GM20431 (cell line): ENCODE measurements around the gene LRRC3.
"Not testable (repeated sequence)": the region's sequence is repeated elsewhere in the genome, so short reads cannot be mapped to it uniquely, and the experiment has no call there.

Source experiments
- in situ Hi-C: fragments of 300-500 bp; cut with MseI, MboI; formaldehyde crosslinking; loops from one replicate; pipeline ENCODE4 v1.15.0; 2020; ENCODE audit warnings: low sequenced_read_pairs; ENCODE audit not compliant: unreplicated experiment

Gene LRRC3

GRCh38 chr21:44454747-44455523, at the start of gene LRRC3:
LRRC3 (plus strand) TSS chr21:44455510; CDS start chr21:44456645, 1,135 bp downstream.
- in situ Hi-C loops = no loop called here

DNA sequence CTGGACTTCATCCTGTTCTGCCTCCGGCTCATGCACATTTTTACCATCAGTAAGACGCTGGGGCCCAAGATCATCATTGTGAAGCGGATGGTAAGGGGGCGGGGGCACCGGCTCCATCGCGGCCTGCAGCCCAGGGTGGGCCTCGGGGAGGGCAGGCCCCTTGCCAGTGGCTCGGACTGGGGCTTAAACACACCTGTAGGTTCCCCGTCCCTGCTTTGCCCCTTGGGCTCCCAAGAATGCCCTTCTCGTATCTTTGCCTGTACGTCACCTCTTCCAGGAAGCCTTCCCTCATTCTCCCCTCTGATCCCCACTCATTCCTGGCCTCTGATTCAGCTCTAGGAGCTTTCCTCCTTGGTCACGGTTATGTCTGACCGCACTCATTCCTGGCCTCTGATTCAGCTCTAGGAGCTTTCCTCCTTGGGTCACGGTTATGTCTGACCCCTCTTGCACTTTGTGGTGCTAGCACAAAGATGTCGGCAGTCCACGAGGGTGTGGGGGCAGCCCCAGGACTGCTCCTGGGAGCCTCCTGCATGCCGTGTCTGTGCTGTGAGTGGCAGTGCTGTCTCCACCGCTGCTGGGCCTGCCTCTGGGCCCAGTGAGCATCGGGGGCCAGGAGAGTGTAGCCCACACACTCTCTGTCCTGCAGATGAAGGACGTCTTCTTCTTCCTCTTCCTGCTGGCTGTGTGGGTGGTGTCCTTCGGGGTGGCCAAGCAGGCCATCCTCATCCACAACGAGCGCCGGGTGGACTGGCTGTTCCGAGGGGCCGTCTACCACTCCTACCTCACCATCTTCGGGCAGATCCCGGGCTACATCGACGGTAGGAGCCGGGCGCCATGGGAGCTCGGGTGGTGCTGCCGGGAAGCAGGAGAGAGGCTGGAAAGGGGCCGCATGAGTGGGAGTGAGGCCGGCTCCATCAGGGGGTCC, 49.1 kb upstream of the LRRC3 start:
- in situ Hi-C loops = no loop called here

DNA sequence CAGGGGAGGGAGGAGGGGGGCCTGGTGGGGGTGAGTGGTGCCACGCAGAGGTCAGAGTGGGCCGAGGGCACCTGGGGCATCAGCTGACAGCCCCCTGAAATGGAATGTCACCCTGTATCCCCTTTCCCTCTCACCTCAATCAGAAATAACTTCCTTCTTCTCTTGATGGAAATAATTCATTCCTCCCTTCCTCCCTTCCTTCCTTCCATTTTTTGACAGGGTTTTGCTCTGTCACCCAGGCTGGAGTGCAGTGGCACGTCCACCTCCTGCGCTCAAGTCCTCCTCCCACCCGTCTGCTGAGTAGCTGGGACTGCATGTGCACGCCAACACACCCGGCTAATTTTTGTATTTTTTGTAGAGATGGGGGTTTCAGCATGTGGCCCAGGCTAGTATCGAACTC, 48.4 kb upstream of the LRRC3 start:
- in situ Hi-C loops = no loop called here

DNA sequence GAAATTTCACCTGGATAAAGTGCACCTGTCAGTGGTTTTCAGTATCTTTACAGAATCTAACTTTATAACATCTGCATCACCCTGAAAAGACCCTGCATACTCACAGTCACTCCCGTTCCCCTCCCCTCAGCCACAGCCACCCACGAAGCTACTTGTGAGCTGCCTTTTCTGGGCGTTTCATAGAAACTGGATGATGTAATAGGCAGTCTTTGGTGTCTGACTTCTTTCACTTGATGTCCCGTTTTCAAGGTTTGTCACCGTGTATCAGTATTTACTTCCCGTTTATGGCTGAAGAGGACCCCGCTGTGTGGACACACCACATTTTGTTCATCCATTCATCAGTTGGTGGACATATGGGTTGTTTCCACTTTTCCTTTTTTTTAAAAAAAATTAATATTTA, 47.8 kb upstream of the LRRC3 start:
- in situ Hi-C loops = no loop called here

GRCh38 chr21:44408226-44408625, 47.1 kb upstream of the LRRC3 start:
- in situ Hi-C loops = no loop called here

GRCh38 chr21:44413566-44414290, 41.6 kb upstream of the LRRC3 start:
- in situ Hi-C loops = no loop called here

GRCh38 chr21:44414291-44415072, 40.8 kb upstream of the LRRC3 start:
- in situ Hi-C loops = no loop called here

DNA sequence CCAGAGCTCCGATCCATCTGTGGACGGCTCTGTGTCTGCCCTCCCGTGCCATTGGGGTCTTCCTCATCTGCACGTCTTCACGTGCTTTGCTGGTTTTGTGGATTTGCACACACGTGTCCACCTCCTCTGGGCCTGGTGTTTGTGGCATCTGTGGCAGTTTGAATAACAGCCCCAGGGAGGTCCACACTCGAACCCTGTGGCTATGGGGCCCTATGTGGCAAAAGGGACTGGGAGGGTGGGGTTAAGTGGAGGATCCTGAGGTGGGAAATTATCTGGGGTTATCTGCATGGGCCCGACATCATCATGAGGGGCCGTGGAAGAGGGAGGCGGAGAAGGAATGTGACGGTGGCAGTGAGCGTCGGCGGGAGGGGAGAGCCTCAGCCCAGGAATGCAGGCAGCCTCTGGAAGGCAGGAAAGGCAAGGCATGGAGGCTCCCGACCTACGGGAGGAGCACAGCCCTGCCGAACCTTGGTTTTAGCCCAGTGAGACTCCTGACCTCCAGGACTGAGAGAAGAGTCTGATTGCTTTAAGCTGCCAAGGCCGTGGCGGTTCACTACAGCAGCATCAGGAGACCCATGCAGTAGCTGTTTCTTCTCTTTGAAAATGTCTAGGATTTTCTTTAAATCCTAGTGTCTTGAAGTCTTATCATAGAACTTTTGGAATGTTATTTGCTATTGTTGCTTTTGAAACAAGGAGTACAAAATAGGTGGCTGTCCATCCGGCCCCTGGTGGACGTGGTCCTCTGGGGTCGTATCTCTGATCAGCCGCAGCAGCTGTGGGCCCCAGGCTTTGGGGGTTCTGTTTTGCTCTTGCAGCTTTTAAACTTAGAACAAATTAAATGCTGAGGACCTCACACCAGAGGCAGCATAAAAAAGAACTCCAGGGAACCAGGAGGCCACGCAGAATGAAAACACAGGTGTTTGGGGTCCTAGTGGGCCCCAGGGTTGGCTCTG, 40.0 kb upstream of the LRRC3 start:
- in situ Hi-C loops = no loop called here

DNA sequence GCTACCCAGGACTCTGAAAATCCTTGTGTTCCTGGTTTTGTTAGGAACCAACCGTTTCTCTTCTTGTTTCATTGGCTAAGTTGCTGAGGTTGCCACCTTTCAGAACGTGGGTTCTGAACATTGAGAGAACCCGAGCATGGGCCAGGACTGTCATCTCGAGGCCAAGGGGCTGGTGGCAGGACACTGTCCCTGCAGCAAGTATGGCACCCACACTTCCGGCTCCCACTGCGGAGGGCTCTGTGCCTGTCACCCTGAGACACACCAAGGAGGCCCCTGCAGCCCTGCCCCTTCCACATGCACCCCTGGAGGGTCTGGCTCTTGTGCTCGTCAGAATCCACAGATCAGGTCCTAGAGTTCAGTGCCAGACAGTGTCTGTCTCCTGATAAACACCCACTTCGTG, 39.1 kb upstream of the LRRC3 start:
- in situ Hi-C loops = no loop called here

DNA sequence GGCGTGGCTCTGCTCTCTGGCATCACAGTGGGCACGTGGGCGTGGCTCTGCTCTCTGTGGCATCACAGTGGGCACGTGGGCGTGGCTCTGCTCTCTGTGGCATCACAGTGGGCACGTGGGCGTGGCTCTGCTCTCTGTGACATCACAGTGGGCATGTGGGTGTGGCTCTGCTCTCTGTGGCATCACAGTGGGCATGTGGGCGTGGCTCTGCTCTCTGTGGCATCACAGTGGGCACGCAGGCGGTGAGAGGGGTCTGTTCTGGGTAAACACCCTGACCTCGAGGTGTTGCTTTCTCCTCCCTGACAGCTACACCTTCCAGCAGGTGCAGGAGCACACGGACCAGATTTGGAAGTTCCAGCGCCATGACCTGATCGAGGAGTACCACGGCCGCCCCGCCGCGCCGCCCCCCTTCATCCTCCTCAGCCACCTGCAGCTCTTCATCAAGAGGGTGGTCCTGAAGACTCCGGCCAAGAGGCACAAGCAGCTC, 37.6 kb upstream of the LRRC3 start:
- in situ Hi-C loops = not testable (repeated sequence)

DNA sequence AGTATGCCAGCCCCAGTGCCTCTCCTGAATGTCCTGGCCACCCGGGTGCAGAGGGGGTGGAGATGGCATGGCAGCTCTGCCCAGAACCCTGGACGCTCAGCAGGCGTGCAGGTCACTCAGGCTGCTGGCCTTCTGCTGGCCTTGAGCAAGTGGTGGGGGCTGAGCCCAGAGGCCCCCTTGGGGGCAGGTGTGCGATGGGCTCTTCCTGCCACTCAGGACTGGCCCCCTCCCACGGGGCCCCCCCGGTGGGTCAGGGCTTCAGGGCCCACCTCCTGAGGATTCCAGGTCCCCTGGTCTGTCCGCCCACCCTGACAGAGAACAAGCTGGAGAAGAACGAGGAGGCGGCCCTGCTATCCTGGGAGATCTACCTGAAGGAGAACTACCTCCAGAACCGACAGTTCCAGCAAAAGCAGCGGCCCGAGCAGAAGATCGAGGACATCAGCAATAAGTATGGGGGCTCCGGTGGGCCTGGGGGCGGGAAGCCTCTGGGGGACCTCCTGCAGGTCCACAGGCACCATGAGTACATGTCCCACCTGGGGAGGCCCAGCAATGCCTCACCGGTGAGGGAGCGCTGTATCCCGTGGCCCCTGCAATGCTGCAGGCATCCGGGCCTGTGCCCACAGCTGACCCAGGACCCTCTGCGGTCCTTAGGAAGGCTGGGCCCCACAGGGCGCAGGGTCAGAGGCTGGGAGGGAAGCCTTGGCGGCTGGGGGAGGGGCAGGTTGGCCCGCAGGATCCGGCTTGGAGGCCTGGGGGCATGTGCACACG, 37.0 kb upstream of the LRRC3 start:
- in situ Hi-C loops = no loop called here

DNA sequence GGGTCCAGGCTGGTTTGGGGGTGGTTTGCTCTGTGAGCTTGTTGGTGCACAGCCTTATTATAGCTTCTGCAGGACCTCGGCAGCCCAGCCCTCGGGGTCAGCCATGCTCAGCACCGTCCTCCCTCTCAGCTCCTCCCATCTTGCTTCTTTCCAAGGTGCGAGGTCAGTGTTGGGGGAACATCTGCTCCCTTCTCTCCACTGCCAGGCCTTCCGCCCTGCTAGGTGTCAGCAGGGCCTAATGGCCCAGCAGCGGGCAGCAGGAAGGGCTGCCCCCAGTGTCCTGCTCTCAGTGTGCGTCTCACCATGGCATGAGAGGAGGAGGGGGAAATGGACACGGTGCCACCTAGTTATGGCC, 36.5 kb upstream of the LRRC3 start:
- in situ Hi-C loops = no loop called here

- in situ Hi-C loops = no loop called here
Observed at GRCh38 chr21:44419679-44420078, 35.6 kb upstream of the LRRC3 start.

DNA sequence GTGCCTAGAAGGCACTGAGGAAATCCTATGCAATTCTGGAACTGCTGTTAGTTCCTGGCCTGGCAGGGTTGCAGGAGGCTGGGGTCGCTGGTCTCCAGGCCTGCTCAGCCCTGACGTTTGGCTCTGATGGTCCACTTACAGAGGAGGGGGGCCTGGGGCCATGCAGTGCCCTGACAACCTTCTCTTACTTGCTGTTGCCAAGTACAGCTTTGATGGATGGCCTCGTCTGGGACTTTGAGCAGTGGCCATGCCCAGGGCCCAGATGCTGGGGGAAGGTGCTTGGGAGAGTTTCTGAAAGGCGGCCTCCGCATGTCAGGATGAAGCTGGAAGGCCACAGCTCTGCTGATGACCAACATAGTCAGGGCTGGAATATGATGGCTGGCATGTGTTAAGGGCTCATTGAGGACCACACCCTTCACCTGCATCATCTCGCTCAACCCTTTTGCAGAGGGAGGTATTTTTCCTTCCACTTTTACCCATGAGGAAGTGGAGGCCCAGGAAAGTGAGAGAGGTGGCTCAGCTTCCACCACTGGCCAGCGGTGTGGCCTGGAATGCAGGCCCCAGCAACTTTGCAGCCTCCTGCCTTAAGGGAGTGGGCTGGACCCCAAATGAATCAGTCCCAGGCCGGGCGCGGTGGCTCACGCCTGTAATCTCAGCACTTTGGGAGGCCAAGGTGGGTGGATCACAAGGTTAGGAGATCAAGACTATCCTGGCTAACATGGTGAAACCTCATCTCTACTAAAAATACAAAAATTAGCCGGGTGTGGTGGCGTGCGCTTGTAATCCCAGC, 34.7 kb upstream of the LRRC3 start:
- in situ Hi-C loops = no loop called here

DNA sequence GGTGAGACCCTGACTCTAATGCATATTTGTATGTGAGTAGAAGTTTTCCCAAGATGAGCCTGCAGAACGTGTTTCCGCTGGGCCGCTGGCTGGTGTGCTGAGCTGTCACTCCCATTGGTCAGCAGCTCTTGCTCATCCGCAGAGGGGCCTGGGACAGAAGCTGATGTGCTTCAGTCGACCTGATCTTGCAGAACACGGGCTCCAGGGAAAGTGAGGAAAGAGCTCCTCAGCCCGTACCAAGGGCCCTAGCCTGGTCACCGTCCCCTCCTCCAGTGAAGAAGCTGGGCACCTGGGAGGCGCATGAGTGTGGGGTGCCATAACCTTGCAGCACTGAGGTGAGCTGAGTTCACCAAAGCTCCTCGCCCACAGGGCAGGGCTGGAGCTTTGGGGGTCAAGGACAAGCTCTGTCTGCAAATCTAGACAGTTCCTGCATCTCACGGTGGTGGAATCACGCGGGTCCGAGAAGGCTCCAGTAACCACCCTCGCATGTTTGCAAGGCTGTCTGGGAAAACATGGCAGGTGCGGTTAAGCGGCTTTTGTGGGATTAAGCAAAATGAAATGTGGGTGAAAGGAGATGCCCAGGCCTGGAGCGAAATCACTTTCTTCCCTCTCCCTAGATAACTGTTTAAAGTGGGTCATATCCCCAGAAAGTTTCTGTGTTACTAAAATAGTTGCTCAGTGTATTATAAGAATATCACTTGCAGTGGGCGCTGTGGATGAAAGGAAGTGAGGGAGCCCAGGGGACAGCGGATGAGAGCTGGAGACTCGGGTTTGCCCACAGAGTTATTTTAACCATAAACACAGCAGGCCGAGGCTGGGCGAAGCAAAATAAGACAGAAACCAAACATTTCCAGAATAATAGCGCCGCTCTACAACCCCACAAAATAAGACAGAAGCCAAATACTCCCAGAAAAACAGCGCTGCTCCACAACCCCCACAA, 33.1 kb upstream of the LRRC3 start:
- in situ Hi-C loops = no loop called here

- in situ Hi-C loops = no loop called here
Observed at GRCh38 chr21:44423312-44423821, 31.9 kb upstream of the LRRC3 start.
